Spleen (tissue), 11 donors: Measurements from ENCODE around the gene RAD51B. TPM values are rescaled to one million over a fixed set of nuclear protein-coding genes. Genes with fewer than 3 reads are reported as not detected.

Experiments used
- DNase-seq: peaks from one replicate; pipeline ENCODE4 v3.0.0-alpha.2; 2020
- H3K27ac ChIP-seq, 8 donors: fragments of 200-600 bp; sonication (generic) in 7 of 8; 1 replicate in 4 of 8; 2 replicates in 4 of 8; pipeline versions ENCODE4 v1.5.0 to v1.8.0; 2016 to 2021; ENCODE audit warnings: inconsistent platforms in 4 of 8, mild to moderate bottlenecking in 4 of 8, moderate library complexity in 1 of 8
- H3K27me3 ChIP-seq, 7 donors: fragments of 200-600 bp; sonication (generic) in 6 of 7; replicated peaks in 1 of 7; 1 replicate in 4 of 7; 2 replicates in 3 of 7; pipeline versions ENCODE4 v1.5.0 to v1.8.0; 2016 to 2021; ENCODE audit warnings: inconsistent platforms in 3 of 7, mild to moderate bottlenecking in 1 of 7
- H3K36me3 ChIP-seq, 6 donors: fragments of 200-600 bp; sonication (generic) in 5 of 6; 1 replicate in 4 of 6; 2 replicates in 2 of 6; pipeline versions ENCODE4 v1.5.0 to v1.8.0; 2016 to 2021; ENCODE audit warnings: inconsistent platforms in 2 of 6
- H3K4me1 ChIP-seq, 6 donors: fragments of 200-600 bp; sonication (generic) in 5 of 6; 1 replicate in 3 of 6; 2 replicates in 3 of 6; pipeline versions ENCODE4 v1.5.0 to v1.8.0; 2016 to 2021; ENCODE audit warnings: inconsistent platforms in 3 of 6
- H3K4me3 ChIP-seq, 8 donors: fragments of 200-600 bp; sonication (generic) in 7 of 8; 1 replicate in 4 of 8; 2 replicates in 4 of 8; pipeline versions ENCODE4 v1.5.0 to v1.8.0; 2016 to 2021; ENCODE audit warnings: inconsistent platforms in 4 of 8, mild to moderate bottlenecking in 4 of 8, moderate library complexity in 2 of 8
- H3K9me3 ChIP-seq, 8 donors: fragments of 200-600 bp; sonication (generic) in 7 of 8; 1 replicate in 4 of 8; 2 replicates in 4 of 8; pipeline versions ENCODE4 v1.5.0 to v1.8.0; 2016 to 2021; ENCODE audit warnings: inconsistent platforms in 4 of 8
- CTCF ChIP-seq, 11 experiments: fragments of 200-600 bp in 7 of 11; fragments of 450-650 bp in 4 of 11; sonication (generic) in 4 of 11; IDR thresholded peaks in 8 of 11; conservative IDR thresholded peaks in 3 of 11; 1 replicate in 7 of 11; 2 replicates in 4 of 11; pipeline versions ENCODE4 v1.4.0 to v1.8.0; 2016 to 2021; ENCODE audit warnings: antibody characterized with exemption in 11 of 11, inconsistent platforms in 4 of 11, mild to moderate bottlenecking in 1 of 11
- POLR2A ChIP-seq, 3 donors: fragments of 450-650 bp; IDR thresholded peaks; one replicate each; pipeline ENCODE4 v1.5.1; 2017; ENCODE audit warnings: antibody characterized with exemption in 3 of 3, mild to moderate bottlenecking in 1 of 3
- POLR2AphosphoS5 ChIP-seq, 3 donors: sonication (generic); formaldehyde crosslinking; IDR thresholded peaks; one replicate each; pipeline ENCODE4 v1.5.1; 2017; ENCODE audit warnings: antibody characterized with exemption in 3 of 3
- WGBS, 5 donors: extraction: QIAGEN DNeasy Blood & Tissue Kit in 3 of 5; methylation state at CpG; one replicate each; pipeline versions ENCODE4 v1.1.5 to v1.1.7; 2013 to 2018; 5-methylcytosine and 5-hydroxymethylcytosine counted together
- intact Hi-C: fragments of 100-400 bp; cut with DNase I; formaldehyde crosslinking; loops from one replicate; pipeline ENCODE4 v1.15.0; 2023; ENCODE audit warnings: low total_unique reads
- polyA plus RNA-seq, 3 donors: library from polyadenylated mRNA; stranded (reverse); fragments of 200-250 nt; gene quantifications; one replicate each; pipeline ENCODE4 v1.2.1, GENCODE V29; 2013
- total RNA-seq, 7 donors: library from RNA; depleted of rRNA in 3 of 7; stranded (reverse); fragments of >200 nt in 3 of 7; fragmentation: NEBNext Ultra II Directional in 4 of 7; extraction: Animal tissue kit (Norgen Biotek cat#: 25700) in 4 of 7; gene quantifications; one replicate each; pipeline versions ENCODE4 v1.1.0 to v1.2.1, GENCODE V29; 2016 to 2021
- donor health status: healthy with polysubstance abuse.
- donor health status: DM: no; HTN: no; CAD: no; lungs with moderate emphysema.
- donor health status: DM: no; HTN: no; CAD: no.
- donor health status: Bipolar disorder and iron deficiency.
- donor health status: healthy.
- donor health status: DM: no; HTN: no; CAD: no.
- donor health status: DM: yes; HTN: yes; CAD: no.

The RAD51B gene
- total and polyA plus RNA-seq, 10 donors, result 4.2 to 43.7 (median 29.8) TPM

- Histone ChIP-seq H3K4me3 (no peak overlapping the region), H3K36me3 (peaks cover 0 to 7% (median 0%) of the 10 kb centered on the region in 6 donors), H3K4me1 (peaks cover 0 to 7% (median under 1%) of the 10 kb centered on the region in 6 donors), H3K27ac (no peak overlapping the region), H3K9me3 (no peaks in the 10 kb centered on the region), H3K27me3 (no peaks in the 10 kb centered on the region)
- WGBS, 5 donors, result 93 to 97% (median 96%) methylated on average over 4 of the region's 4 CpGs
- no peak for TF ChIP-seq POLR2AphosphoS5 (IDR thresholded peaks at IDR 0.05)
- TF ChIP-seq POLR2A (IDR thresholded peaks at IDR 0.05), result no peak
- no peak for TF ChIP-seq CTCF (IDR thresholded peaks at IDR 0.05 in 8 of 11, conservative IDR thresholded peaks at IDR 0.05 in 3 of 11)
- intact Hi-C loops, result no loop called here
- DNase-seq, result no peak
Measured at GRCh38 chr14:67889455-67889854, 69.9 kb downstream of the RAD51B start.

GRCh38 chr14:67892466-67893100 lies 73.0 kb downstream of the RAD51B start:
- 95 to 100% (median 100%) methylated on average over 1 of the region's 1 CpG for WGBS, 5 donors
- no peaks in the 10 kb centered on the region for H3K27me3 ChIP-seq
- H3K4me3 ChIP-seq, result no peak overlapping the region
- no peak for DNase-seq
- intact Hi-C loops, result no loop called here
- TF ChIP-seq POLR2AphosphoS5 (IDR thresholded peaks at IDR 0.05) (no peak), POLR2A (IDR thresholded peaks at IDR 0.05) (no peak), CTCF (IDR thresholded peaks at IDR 0.05 in 8 of 11, conservative IDR thresholded peaks at IDR 0.05 in 3 of 11) (no peak)
- peaks cover 0 to 1% (median 0%) of the 10 kb centered on the region in 6 donors for H3K36me3 ChIP-seq
- no peak overlapping the region for H3K27ac ChIP-seq
- no peaks in the 10 kb centered on the region for H3K4me1 ChIP-seq
- H3K9me3 ChIP-seq, result no peaks in the 10 kb centered on the region

- WGBS, 5 donors, result 77 to 86% (median 82%) methylated on average over 1 of the region's 1 CpG
- Histone ChIP-seq H3K4me3 (no peak overlapping the region), H3K27me3 (no peaks in the 10 kb centered on the region), H3K27ac (no peak overlapping the region), H3K9me3 (peaks cover 5 to 25% (median 19%) of the 10 kb centered on the region in 8 donors), H3K36me3 (peaks cover 0 to 8% (median 0%) of the 10 kb centered on the region in 6 donors), H3K4me1 (no peaks in the 10 kb centered on the region)
- DNase-seq, result no peak
- TF ChIP-seq CTCF (IDR thresholded peaks at IDR 0.05 in 8 of 11, conservative IDR thresholded peaks at IDR 0.05 in 3 of 11) (no peak), POLR2A (IDR thresholded peaks at IDR 0.05) (no peak), POLR2AphosphoS5 (IDR thresholded peaks at IDR 0.05) (no peak)
- intact Hi-C loops, result no loop called here
Measured at GRCh38 chr14:67900231-67900630, 80.7 kb downstream of the RAD51B start.

- DNase-seq, result no peak
- Histone ChIP-seq H3K27me3 (no peaks in the 10 kb centered on the region), H3K27ac (no peak overlapping the region), H3K4me3 (no peak overlapping the region), H3K36me3 (no peaks in the 10 kb centered on the region), H3K9me3 (peaks cover 0 to 12% (median 6%) of the 10 kb centered on the region in 8 donors), H3K4me1 (no peaks in the 10 kb centered on the region)
- TF ChIP-seq POLR2AphosphoS5 (IDR thresholded peaks at IDR 0.05), result no peak
- no peak for TF ChIP-seq POLR2A (IDR thresholded peaks at IDR 0.05)
- TF ChIP-seq CTCF (IDR thresholded peaks at IDR 0.05 in 8 of 11, conservative IDR thresholded peaks at IDR 0.05 in 3 of 11), result no peak
- intact Hi-C loops, result no loop called here
Measured at GRCh38 chr14:67908052-67908754, 88.6 kb downstream of the RAD51B start.
